GM19467 (cell line): ENCODE results near the gene PTPRN2.
"Not testable (repeated sequence)": the region's sequence is repeated elsewhere in the genome, so short reads cannot be mapped to it uniquely, and the experiment has no call there.

Source experiments
- ATAC-seq: cut with Tn5 transposase; IDR thresholded peaks from one replicate; pipeline ENCODE4 v1.9.1; 2021; ENCODE audit warnings: mild to moderate bottlenecking, moderate library complexity; ENCODE audit not compliant: unreplicated experiment

PTPRN2 gene

DNA sequence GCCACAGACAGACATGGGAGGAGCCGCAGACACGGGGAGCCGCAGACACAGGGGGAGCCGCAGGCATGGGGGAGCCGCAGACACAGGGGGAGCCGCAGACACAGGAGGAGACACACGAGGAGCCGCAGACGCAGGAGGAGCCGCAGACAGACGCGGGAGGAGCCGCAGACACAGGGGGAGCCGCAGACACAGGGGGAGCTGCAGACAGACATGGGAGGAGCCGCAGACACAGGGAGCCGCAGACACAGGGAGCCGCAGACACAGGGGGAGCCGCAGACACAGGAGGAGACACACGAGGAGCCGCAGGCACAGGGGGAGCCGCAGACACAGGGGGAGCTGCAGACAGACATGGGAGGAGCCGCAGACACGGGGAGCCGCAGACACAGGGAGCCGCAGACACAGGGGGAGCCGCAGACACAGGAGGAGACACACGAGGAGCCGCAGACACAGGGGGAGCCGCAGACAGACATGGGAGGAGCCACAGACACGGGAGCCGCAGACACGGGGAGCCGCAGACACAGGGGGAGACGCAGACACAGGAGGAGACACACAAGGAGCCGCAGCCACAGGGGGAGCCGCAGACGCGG lies 313.8 kb downstream of the PTPRN2 start:
- ATAC-seq = not testable (repeated sequence)

DNA sequence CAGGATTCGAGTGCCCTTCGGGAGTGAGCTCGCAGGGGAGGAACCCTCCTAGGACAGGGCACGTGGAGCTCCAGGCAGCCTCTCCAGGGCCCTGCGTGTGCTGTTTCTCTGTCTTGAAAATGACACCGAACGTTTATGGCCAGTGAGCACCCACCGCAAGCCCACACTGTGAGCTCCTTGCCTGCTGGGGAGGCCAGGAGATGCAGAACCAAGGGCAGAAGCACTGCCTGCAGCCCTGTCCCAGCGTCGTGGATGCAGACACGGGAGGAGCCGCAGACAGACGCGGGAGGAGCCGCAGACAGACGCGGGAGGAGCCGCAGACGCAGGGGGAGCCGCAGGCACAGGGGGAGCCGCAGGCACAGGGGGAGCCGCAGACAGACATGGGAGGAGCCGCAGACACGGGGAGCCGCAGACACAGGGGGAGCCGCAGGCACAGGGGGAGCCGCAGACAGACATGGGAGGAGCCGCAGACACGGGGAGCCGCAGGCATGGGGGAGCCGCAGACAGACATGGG lies 314.4 kb downstream of the PTPRN2 start:
- no peak for ATAC-seq

DNA sequence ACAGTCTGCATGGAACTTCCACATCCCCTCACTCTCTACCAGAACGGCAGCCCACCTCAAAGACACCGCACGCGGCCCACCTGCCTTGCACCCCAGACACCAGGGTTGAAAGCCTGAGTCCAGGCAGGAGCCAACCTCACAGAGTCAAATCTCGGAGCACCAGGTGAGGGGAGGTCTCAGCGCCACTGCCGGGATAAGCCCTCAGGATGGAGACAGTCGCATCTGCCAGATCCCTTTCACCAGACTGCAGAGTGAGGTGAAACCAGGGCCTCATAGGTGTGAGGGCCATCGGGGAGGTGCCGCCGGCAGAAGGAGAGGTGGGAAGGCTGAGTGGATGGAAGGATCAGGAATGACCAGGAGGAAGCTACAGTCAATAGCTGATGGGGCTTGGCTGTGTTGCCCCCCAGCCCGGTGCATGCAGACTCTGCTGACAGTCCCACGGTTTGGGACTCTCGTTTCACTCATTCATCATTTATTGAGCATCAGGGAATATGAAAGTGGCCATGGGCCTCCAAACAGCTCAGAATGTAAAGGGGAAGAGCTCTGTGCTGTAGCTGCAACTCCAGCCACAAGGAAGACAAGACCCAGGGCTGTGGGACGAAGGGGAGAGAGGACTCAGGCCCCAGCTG lies 315.0 kb downstream of the PTPRN2 start:
- ATAC-seq = no peak

DNA sequence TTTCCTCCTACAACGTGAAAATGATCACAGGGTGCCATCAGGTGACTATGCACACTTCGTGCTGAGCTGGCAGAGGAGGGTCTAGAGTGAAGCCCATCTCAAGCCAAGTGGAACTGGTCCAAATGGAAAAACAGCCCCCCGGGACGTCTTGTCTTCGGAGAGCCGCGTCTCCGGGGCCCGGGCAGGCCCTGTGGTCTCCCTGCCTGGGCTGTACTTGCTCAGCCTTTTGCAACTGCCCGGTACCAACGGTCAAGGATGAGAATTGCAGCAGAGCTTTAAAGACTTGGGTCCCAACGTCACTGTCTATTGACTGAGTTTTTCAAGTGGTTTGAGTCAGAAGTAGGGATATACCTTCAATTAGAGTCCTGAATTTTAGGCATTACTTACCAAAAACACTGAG lies 315.5 kb downstream of the PTPRN2 start:
- ATAC-seq = no peak

DNA sequence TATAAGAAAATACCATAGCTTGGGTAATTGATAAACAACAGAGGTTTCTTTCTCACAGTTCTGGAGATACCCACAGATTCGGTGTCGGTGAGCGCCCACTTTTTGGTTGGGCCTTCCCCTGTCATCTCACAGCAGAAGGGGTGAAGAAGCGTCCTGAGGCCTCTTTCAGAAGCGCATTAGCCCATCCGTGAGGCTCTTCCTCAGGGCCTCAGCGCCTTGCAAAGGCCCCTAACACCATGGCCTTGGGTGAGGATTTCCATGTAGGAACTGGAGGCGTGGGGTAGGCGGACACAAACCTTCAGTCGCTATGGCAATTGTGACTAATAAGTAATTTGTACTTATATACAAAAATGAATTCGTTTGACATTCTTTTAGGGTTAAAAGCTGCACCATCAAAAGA lies 316.0 kb downstream of the PTPRN2 start:
- ATAC-seq = no peak

DNA sequence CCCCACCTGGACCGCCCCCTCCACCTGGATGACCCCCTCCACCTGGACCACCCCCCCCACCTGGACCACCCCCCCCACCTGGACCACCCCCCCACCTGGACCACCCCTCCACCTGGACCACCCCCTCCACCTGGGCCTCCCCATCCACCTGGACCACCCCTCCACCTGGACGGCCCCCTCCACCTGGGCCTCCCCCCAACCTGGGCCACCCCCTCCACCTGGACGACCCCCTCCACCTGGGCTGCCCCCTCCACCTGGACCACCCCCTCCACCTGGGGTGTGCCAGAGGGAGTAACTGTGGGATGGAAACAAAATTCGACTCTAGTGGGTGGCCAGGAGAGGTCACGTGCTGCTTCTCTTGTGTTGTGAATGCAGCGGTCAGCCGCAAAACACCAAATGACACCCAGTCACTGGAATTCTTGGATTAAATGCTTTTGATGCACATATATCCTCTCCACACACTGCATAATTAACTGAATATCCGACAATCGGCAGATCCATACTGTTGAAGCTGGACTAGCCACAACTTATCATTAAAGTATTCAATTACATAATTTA lies 316.7 kb downstream of the PTPRN2 start:
- no peak for ATAC-seq

DNA sequence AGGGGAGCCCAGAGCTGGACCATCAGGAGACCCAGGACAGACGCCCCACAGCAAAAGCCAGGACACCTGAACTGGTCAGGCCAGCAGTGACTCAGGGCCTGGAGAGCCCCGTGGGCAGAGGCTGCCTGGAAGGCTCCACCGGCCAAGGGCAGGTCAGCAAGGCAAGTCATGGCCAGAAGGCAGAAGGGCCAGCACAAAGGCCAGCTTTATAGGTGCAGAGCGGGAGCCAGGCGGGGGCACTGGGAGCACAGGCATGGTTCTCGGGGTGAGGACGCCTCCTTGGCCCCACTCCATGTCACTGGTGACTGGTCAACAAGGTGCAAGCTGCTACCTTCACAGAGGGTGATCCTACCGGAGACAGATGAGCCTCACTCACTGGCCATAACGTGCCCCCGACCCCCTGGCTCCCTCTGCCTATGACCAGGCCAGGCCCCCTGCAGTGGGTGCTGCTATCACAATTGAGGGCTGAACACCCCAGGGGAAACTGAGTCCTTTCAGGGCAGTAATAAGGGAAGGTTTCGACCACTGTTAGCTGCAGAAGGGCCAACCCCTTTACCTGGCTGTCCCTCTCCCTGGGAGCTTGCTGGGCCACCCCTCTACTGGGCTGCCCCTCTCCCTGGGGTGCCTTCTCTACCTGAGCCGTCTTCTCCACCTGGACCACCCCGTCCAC lies 317.4 kb downstream of the PTPRN2 start:
- ATAC-seq = no peak

DNA sequence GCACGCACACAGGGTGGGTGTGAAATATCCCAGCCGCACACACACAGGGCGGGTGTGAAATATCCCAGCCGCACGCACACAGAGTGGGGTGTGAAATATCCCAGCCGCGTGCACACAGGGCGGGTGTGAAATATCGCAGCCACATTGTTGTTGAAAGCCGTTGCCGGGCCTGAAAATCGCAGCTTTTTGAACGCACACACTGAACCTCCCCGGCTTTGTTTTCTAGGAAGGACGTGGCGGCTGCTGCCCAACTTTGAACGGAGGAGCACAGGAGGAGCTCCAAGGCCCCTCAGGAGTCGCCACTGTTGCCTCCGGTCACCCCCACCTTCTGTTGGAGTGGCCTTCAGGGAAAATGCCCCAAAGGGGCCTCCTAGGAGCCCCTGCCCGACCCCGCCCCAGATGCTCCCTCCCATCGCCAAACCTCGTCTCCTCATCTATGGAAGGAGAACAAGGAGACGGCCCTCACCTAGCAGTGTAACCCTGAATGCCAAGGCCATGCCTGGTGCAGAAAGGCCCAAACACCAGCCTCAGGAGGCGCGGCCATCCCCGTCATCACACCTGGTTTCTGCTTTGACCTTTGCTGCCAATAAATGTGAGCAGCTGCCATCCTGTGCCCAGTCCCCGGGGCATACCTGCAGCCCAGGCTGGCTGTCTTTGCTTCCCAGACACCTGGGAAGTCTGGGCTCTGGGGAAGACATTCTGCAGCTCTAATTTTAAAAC lies 318.6 kb downstream of the PTPRN2 start:
- ATAC-seq = no peak

DNA sequence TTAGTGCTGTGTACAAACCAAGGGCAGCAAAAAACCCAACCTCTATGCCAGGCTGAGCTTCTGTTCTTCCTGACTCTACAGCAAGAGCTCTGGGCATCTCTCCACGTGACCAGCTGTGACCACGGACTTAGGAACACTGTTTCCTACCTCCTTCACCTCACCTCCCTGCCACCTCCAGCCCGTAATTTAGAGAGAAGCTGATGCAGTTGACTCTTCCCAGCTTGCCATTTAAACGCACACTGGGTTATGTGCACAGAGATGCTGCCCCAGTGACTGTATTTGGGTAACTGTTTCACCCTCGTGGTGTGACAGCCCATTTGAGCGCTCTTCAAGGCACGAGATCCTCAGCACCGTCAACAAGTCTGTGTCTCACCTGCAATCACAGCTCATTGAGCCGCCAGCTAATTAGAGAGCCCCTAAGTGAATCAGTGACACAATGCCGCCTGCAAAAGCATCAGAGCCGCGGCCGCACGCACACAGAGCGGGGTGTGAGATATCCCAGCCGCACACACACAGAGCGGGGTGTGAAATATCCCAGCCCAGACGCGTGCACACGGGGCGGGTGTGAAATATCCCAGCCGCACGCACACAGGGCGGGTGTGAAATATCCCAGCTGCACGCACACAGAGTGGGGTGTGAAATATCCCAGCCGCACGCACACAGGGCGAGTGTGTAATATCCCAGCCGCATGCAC lies 319.7 kb downstream of the PTPRN2 start:
- ATAC-seq = no peak

DNA sequence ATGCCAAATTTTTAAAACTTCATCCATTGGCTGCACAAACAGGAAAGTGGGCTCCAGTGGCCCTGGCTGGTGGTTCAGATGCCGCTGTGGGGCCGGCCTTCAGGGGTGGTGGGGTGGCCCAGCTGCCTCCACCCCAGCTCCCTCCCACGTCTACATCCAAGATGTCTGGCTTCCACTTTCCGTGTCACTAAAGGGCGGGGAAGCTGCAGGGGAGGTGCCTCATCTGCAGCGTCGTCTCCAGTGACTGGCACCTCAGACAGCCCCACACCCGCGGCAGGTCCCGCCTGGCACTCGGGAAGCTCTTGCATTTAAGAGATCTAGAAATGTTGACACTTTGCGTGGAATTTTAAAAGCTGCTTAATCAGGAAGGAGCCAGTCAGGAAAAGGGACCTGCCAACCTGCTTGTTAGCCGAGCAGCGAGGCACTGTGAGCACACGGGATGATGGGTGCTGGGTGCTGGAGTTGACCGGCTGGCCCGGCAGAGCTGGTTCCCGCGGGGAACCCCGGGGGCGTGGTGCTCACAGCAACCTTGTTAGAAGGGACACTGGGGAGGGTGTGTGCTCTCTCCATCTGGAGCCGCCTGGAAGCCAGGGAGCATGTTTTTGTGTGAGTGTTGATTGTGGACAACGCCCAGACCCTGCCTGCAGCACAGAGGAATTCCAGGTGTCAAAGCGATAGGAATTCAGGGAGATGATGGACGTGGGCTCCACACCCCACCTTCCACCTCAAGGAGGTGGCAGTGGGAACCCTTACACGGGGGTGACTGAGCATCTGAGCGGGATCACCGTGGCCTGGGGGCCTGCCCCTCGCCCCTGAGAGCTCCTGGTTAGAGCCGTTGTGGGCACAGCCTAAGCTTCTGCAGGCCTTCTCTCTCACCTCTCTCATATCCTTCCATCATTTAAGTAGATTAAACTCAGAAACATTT lies 320.5 kb downstream of the PTPRN2 start:
- ATAC-seq = no peak

DNA sequence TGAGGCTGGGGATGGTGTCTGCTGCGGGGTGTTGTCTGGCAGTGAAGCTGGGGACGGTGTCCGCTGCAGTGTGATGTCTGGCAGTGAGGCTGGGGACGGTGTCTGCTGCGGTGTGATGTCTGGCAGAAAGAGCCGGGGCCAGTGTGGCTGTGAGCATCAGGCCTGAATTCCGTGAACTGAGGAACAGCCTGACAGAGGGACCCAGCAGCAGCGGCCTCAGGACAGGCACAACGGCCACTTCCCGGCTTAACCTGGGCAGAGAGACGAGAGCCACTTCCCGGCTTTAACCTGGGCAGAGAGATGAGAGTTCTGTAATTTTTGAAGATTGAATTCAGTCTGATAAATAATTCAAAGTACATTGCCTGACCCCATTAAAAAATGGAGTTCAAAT lies 321.2 kb downstream of the PTPRN2 start:
- no peak for ATAC-seq

DNA sequence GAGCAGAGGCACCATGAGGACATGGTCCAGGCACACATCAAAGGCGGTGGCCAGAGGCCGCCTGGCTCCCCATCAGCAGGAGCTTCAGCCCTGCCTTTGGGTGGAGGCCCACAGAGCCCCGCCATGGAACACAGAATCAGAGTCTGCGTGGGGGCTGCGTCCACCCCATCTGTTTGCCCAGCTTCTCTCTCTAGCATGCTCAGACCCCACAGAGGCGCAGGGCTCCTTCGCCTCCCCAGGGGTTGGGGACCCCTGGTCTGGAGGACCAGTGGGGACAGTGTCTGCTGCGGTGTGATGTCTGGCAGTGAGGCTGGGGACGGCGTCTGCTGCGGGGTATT lies 321.9 kb downstream of the PTPRN2 start:
- ATAC-seq = no peak

DNA sequence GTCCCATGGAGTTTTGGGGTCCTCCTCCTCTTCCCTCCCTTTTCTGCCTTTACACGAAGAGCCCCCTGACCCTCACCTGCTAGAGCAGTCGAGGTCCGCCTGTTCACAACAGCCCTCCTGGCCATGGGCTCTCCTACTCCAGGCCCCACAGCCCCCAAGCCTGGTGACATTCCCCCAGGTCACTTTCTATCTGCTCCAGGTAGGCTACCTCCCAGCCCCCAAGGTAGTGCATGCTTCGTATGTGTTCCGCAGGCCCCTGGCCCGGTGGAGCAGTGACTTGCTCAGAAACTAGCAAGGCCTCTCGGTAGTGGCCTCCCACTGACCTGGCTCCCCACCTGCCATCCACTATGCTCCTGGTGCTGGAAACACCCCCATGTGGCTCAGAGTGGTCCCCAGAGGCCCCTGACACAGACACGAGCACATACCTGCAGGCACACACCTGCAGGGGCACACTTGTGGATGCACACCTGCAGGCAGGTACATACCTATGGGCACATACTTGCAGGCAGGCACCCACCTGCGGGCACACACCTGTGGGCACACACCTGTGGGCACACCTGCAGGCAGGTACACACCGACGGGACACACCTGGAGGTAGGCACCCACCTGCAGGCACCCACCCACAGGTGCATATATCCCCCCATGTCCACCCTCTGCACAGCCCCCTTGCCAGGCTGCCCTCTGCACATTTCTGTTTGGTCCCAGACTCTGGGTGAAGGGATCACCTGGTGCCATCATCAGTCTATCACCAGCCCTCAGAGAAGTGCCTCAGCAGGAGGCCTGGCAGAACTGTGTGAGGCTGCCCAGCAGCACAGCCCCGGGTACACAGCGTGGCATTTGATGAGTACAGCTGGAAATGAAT lies 322.5 kb downstream of the PTPRN2 start:
- no peak for ATAC-seq

DNA sequence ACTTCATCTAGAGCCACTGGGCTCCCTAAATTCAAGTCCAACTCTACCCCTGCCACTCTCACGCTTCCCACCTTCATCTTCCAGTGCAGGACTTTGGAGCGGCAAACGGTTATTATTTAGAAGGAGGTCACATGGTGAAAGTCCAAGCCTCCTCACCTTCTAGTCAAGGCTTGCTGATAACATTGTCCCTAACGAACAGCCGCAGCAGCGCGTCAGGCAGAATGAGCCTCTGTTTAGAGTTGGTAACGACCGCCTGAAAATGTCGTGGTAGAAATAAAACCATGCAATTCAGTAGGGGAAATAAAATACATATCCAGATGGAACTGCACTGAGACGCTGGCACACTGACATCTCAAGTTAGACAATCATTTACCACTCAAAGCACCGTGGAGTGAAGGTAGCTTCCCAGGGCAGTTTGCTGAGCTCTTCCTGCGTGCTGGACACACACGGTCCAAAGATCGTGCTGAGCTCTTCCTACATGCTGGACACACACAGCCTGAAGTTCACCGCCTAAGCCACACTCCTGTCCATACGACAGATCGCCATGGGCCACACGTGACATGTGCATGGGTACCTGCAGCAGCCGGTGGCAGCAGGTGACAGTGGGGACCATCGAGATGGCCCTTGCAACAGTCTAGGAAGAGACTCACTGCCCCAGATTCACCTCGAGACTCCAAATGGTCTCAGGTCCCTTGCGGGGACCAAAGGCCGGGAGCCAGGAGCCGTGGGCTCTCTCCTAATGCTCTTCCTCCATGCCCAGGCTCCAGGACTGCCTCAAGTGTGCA lies 323.5 kb downstream of the PTPRN2 start:
- no peak for ATAC-seq

DNA sequence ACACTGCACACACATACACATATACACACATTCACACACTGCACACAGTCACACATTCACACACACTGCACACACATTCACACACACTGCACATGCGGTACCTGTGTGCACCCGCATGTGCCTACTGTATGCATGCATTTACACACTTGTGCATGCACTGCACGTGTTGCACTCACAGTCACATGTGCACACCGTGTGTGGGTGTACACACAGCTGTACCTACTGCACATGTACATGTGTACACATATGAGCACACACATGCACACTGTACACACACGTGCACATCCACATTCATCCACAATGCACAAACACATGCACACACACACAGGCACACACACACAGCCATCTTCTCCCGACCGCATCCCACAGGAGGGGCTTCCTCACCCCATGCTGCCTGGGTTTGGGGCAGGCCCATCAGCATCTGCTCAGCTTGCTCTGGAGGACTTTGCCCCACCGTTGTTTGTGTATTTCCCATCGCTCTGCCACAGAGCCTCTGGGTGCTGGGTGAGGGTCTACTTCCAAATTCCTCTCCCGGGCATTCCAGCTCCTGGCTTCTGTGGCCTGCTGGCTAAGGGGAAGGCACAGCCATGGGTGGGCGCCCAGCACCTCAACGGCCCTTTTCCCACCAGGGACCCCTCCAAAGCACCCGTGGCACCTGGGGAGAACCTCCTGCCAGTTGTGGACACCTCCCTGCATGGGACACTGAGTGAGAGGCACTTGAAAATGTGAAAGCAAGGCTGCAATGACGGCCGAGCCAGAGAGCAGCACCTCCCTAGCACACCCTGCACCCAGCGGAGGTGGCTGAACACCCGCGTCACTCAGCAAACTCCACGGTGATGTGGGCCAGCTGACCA lies 324.3 kb downstream of the PTPRN2 start:
- no peak for ATAC-seq

DNA sequence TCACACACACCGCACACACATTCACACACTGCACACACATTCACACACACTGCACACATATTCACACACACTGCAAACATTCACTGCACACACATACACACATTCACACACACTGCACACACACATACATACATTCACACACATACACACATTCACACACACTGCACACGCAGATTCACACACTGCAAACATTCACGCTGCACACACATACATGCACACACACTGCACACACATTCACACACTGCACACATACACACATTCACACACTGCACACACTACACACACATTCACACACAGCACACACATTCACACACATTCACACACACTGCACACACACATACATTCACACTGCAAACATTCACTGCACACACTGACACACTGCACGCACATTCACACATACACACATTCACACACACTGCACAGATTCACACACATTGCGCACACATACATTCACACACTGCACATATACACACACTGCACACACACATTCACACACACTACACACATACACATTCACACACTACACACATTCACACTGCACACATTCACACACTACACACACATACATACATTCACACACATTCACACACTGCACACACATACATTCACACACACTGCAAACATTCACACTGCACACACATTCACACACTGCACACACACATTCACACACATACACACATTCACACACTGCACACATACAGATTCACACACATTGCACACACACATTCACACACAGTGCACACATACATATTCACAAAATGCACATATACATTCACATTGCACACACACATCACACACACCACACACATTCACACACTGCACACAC lies 325.1 kb downstream of the PTPRN2 start:
- ATAC-seq = no peak
